DLD1 (cell line): ENCODE results near the gene SLC24A4.

Source experiments
- in situ Hi-C: cut with HindIII; loops from 2 replicates; pipeline ENCODE4 v1.10.0; 2017; ENCODE audit warnings: low sequenced_read_pairs

SLC24A4 gene

GRCh38 chr14:92469515-92469914 lies 146.6 kb downstream of the SLC24A4 start:
- in situ Hi-C loops = no loop called here

DNA sequence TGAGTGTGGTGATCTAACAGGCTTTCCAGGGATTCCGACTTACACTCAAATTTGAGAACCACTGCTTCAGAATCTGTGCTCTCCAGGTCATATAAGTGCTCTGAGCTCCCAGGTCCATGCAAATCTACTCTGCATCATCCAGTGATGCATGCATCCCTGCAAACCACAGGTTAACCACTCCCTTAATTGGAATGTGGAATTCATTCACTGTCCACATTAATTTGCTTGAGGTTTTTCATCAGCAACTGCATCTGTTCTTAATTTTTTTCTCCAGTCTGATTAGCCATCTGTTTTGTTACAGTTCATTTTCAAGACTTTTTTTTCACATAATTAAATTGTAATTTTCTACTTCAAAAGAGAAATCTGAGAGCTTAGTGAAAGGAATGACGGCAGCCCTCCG lies 147.2 kb downstream of the SLC24A4 start:
- in situ Hi-C loops = no loop called here

DNA sequence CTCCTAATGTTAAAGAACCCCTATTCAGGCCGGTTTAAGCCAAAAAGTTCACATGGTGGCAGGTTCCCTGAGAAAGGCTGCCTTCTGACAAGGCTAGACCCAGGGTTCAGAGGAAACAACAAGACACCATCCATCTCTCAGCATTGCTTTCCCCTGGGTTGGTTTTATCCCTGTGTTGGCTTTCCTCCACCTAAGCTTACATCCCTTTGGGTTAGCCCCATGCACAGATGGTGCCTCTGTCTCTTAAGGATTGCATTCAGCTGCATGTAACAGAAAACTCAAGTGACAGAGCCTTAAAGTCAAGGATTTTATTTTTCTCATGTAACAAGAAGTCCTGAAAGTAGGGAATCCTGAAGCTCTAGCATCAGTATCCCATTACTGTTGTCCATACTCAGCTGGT lies 147.8 kb downstream of the SLC24A4 start:
- in situ Hi-C loops = no loop called here

- in situ Hi-C loops = no loop called here
These were observed 149.0 kb downstream of the SLC24A4 start for GRCh38 chr14:92471919-92472318.

DNA sequence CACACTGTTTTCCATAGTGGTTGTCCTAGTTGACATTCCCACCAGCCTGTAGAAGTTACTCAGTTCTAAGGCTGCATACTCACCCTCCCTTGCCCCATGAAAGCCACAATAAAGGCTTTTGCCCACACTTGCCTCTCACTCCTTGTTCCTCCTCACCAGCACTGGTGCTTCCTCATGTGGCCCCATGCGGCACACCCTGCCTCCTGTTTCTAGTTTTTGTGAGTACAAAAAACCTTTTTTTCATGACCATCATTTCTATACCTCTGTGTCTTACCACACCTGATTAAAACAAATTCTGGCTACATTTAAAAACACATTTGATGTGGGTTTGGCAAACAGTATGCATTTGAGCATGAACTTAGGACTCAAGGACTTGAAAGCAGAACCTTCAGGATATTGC lies 149.9 kb downstream of the SLC24A4 start:
- in situ Hi-C loops = no loop called here

GRCh38 chr14:92473261-92473968 lies 150.4 kb downstream of the SLC24A4 start:
- in situ Hi-C loops = no loop called here

- in situ Hi-C loops = no loop called here
These were observed 151.1 kb downstream of the SLC24A4 start for GRCh38 chr14:92473969-92474535.

DNA sequence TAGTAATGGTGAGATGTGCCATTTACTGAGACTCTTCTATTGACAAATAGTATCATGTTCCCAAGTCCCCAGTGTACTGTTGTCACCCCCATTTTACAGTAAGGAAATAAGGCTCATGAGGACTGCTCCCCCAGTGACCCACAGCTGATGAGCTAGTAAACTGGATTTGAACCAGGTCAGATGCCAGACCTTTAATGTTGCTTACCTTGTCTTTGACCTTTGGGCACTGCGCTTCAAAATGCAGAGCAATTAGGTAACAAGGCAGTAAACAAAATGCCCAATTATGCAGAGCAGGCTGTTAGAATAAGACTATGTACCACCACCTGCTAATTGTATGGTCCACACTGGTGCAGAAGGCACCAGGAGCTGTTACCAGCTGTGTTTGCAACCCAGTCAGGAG lies 152.1 kb downstream of the SLC24A4 start:
- in situ Hi-C loops = no loop called here

DNA sequence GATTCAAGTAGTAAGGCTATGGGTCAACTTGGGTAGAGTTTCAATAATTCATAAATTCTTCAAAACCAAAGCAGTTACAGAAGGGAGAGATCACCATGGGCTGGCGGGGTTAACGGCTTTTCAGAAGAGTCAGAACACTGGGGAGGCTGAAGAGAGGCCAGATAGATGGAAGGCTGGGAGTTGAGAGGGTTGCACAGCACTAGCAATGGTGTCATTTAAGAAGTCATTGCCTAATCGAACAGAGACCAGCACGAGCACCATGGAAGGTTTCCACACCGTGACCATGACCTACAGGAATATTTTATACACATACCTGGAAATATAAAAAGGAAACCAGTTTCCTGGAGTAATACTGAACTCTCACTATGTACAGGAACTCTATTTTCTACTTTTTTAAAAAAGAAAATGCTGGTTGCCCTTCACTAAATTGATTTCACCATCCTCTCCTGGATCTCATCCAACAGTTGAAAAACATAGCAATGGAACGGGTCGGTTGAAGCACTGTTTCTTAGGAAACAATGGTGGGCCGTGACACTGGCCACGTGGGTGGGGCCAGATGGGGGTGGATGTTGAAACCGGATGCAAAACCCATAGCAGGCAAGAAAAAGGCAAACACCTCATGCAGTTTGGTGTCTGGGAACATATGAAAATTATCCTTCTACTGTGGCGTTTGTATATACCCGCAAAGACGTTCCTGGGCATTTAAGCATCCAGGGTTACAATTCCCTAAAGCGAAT lies 152.7 kb downstream of the SLC24A4 start:
- in situ Hi-C loops = no loop called here

DNA sequence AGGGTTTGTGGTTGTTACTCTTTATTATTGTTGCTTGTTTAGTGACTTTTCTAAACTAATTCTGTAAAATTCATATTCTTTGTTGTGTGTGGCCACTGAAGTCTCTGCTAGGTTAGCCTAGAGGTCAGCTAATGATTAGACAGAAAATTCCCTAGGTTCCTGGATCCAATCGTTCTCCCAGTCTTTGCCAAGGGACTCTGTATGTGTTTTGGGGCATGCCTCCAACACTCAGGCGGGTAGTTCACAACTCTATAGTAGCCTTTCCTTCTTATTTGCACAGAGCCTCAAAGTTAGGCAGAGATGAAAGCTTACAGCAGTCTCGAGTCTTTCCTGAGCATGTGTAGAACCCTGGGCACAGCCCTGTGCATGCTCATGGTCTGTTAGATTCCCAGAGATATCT lies 157.9 kb downstream of the SLC24A4 start:
- in situ Hi-C loops = no loop called here

DNA sequence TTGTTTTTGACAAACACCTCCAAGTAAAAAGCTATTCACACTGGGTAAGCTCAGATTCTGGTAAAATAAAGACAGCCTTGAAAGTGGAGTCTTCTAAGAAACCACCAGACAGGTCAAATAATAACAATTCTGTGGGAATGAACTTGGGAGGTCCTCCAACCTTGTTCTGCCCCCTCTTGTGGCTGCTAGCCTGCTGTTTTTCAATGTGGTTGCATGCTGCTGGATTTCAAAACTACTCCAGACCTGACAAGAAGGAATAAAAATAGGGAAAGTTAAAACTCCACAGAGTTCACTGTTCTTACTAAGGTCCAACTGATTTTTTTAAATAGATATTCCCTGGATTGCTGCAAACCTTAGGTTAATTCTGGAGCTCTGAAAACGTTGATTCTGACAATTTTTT lies 158.4 kb downstream of the SLC24A4 start:
- in situ Hi-C loops = no loop called here

DNA sequence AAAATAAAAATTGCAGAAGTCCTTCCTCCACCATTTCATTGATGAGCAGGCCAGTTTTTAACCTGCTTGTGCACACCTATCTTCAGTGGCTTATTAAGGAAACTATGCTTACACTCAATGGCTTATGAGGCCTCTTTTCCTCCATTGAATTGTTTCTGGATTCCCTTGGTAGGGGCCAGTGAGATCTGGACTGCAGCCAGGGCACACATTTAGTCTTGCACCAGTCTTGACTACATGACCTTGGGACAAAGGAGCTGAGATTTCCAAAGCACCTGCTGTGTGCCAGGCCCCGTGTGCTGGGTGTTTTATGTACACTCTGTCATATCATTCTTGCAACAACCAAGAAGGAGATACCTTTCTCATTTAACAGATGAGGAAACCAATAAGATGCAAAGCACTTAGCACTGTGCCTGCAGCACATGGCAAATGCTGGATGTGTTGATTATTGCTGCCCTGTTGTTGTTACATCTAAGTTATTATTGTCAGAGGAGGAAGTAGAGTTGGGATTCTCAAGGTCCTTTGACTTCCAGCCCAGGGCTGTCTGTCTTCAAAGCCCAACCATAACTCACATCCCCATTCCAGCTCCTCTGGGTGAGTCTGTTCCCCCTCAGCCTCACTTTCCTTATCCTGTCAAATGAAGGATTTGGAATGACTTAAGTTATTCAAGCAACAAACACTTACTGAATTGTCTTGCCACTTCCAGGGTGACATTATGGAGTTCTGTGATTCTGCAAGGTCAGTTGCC lies 159.0 kb downstream of the SLC24A4 start:
- in situ Hi-C loops = no loop called here

DNA sequence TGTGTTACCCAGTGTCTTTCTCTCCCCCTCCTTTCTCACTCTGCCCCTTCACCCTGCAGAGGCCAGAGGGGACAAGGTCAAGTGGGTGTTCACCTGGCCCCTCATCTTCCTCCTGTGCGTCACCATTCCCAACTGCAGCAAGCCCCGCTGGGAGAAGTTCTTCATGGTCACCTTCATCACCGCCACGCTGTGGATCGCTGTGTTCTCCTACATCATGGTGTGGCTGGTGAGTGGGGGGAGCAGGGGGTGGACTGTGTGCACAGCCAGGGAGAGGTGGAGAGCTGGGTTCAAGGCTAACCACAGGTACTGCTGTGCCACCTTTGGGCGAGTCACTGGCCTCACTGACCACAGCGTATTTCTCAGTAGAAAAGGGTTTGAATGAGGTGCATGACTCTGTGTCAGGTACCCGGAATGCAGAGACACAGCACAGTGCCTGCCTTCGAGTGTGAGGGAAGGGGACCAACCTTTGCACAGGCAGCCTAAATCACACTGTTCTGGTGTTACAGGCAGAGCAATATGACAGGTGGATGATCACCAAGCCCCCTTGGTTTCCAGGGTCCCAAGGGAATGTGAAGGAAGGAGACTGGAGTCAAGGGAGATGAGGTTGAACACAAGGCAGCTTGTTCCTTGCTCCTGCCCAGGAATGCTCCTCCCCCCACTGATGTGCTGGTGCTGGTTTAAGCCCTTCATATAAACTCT lies 159.8 kb downstream of the SLC24A4 start:
- in situ Hi-C loops = no loop called here

- in situ Hi-C loops = no loop called here
These were observed 161.3 kb downstream of the SLC24A4 start for GRCh38 chr14:92484132-92484823.

DNA sequence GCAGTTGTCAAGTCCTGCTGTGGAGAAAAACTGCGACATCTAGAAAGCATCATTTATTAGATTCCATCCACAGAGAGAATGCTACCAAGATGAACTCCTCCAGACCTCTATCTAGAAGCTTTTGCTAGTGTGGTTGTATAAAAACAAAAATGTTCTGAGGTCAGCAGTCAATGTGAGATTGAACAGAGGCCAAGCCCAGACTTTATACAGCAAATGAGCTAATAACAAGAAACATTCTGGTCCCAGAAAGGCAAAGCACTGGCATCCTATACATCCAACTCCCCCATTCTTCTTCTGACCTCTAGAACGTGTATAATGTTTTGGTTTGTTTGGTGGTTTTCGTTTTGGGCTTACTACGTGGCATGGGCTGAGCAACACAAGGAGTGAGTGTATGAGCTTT lies 163.9 kb downstream of the SLC24A4 start:
- in situ Hi-C loops = no loop called here

DNA sequence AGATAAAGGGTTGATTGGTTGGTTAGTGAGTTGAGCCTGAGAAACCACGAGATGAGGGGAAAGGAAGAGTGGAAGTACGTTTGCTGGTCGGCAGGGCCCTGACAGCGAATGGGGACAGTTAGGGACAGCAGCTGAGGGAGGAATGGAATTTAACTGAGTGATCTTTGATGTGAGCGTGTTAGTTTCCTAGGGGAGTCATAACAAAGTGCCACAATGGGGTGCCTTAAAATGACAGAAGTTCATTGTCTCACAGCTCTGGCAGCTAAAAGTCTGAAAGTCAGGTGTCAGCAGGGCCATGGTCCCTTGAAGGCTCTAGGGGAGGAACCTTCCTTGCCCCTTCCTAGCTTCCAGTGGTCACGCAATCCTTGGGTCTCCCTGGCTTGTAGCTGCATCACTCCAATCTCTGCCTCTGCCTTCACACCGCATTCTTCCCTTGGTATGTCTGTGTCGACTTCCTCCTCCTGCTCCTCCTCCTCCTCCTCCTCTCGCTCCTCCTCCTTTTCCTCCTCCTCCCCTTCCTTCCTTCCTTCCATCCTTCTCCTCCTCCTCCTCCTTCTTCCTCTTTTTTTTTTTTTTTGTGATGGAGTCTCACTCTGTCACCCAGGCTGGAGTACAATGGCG lies 164.7 kb downstream of the SLC24A4 start:
- in situ Hi-C loops = no loop called here

- in situ Hi-C loops = no loop called here
These were observed 166.7 kb downstream of the SLC24A4 start for GRCh38 chr14:92489394-92490238.

- in situ Hi-C loops = no loop called here
These were observed 167.4 kb downstream of the SLC24A4 start for GRCh38 chr14:92490239-92490959.
